ENCODE results near the gene ATXN1.

Gene ATXN1

DNA sequence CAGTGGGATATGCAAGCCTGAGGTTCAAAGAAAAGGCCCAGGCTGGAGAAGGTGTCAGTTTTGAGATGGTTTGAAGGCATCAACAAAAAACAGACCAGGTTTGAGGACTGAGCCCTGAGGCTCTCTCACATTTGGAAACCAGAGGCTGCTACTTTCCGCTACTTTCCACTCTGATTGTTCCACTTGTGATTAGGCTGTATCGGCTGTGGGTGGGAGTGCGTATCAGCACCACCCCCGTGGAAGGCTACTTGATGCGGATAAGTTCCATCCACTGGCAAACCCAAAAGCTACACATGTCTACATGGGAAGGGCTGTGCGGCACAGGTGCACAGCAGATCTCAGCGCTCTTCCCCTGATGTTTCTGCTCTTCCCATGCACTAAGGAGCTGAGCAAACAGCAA, 324.2 kb downstream of the ATXN1 start:
- Histone ChIP-seq H4K20me1 (ENCODE audit: control insufficient read depth, insufficient read depth, low read depth, low read length) (no peaks in the 10 kb centered on the region), H3F3A (ENCODE audit: control insufficient read depth, insufficient read depth) (peaks cover 15% of the 10 kb centered on the region), H3K27me3 (ENCODE audit: control insufficient read depth, low read length) (no peaks in the 10 kb centered on the region), H3K36me3 (ENCODE audit: control insufficient read depth, low read length) (0 out of 2 replicates have a peak, but pooled peaks cover 3% of the 10 kb centered on the region), H3K4me1 (ENCODE audit: control insufficient read depth, low read length) (peaks cover 84% of the 10 kb centered on the region), H3K79me2 (ENCODE audit: control insufficient read depth, low read length) (no peaks in the 10 kb centered on the region), H3K9me3 (ENCODE audit: control insufficient read depth, insufficient read depth, low read length) (no peaks in the 10 kb centered on the region), H3K27ac (ENCODE audit: low read depth, low read length) (no peak overlapping the region), H3K4me3 (ENCODE audit: low read length) (no peak overlapping the region), H3K4me2 (ENCODE audit: low read length) (no peak overlapping the region), H3K9me2 (replicated peaks; ENCODE audit: control insufficient read depth, low read length) (no peaks in the 10 kb centered on the region)
- TF ChIP-seq CTCF (IDR thresholded peaks at IDR 0.05; ENCODE audit: low read depth, low read length, poor library complexity, severe bottlenecking) (no peak), EZH2phosphoT487 (IDR thresholded peaks at IDR 0.05; ENCODE audit: borderline replicate concordance, low read length) (no peak)

DNA sequence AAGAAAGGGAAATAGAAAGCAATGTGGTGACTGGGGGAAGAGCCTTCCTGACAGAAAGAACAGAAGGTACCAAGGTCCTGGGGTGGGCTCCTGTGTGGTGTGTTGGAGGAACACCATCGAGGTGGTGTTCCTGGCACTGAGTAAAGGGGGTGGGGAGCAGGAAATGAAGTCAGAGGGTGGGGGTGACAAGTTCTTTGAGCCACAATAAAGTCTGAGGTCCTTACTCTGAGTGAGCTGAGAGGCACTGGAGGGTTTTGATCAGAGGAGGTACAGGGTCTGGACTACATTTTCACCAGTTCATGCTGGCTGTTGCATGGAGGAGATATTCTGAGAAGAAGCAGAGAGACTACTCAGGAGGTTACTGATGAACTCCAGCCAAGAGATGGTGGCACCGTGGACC, 324.7 kb downstream of the ATXN1 start:
- H3K79me2 ChIP-seq (ENCODE audit: control insufficient read depth, low read length): no peaks in the 10 kb centered on the region
- no peaks in the 10 kb centered on the region for H4K20me1 ChIP-seq (ENCODE audit: control insufficient read depth, insufficient read depth, low read depth, low read length)
- H3K27ac ChIP-seq (ENCODE audit: low read depth, low read length): no peak overlapping the region
- no peaks in the 10 kb centered on the region for H3K9me2 ChIP-seq (replicated peaks; ENCODE audit: control insufficient read depth, low read length)
- no peaks in the 10 kb centered on the region for H3K27me3 ChIP-seq (ENCODE audit: control insufficient read depth, low read length)
- 0 out of 2 replicates have a peak, but pooled peaks cover 3% of the 10 kb centered on the region for H3K36me3 ChIP-seq (ENCODE audit: control insufficient read depth, low read length)
- H3F3A ChIP-seq (ENCODE audit: control insufficient read depth, insufficient read depth): peaks cover 18% of the 10 kb centered on the region
- peaks cover 90% of the 10 kb centered on the region for H3K4me1 ChIP-seq (ENCODE audit: control insufficient read depth, low read length)
- peak overlapping the region; percentile 20; the same call in 1 of the 2 replicates for H3K4me2 ChIP-seq (ENCODE audit: low read length)
- H3K9me3 ChIP-seq (ENCODE audit: control insufficient read depth, insufficient read depth, low read length): no peaks in the 10 kb centered on the region
- no peak for TF ChIP-seq CTCF (IDR thresholded peaks at IDR 0.05; ENCODE audit: low read depth, low read length, poor library complexity, severe bottlenecking)
- no peak for TF ChIP-seq EZH2phosphoT487 (IDR thresholded peaks at IDR 0.05; ENCODE audit: borderline replicate concordance, low read length)
- H3K4me3 ChIP-seq (ENCODE audit: low read length): no peak overlapping the region

DNA sequence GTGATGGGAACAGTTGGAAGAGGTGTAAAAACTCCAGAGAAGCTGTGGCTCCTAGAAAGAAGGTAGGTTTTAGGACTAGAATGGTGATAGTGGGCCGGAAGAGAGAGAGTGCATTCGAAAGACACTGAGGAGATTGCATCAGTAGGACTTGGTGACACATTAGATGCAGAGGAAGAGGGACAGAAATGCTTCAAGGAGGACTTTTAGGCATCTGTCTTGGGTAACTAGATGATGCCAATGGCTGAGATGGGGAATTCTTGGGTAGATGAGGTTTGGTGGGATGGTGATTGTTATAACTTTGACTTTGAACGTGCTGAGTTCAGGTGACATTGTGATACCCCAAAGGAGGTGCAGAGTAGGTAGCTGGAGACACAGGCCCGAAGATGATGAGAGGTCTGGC, 326.4 kb downstream of the ATXN1 start:
- Histone ChIP-seq H3K4me3 (ENCODE audit: low read length) (no peak overlapping the region), H3K36me3 (ENCODE audit: control insufficient read depth, low read length) (0 out of 2 replicates have a peak, but pooled peaks cover 3% of the 10 kb centered on the region), H3F3A (ENCODE audit: control insufficient read depth, insufficient read depth) (peaks cover 18% of the 10 kb centered on the region), H3K4me2 (ENCODE audit: low read length) (0 out of 2 replicates have a peak overlapping the region, but pooled peaks have one; percentile 5), H3K4me1 (ENCODE audit: control insufficient read depth, low read length) (peaks cover 98% of the 10 kb centered on the region), H3K79me2 (ENCODE audit: control insufficient read depth, low read length) (no peaks in the 10 kb centered on the region), H3K27ac (ENCODE audit: low read depth, low read length) (no peak overlapping the region; the same call in 1 of the 2 replicates), H4K20me1 (ENCODE audit: control insufficient read depth, insufficient read depth, low read depth, low read length) (no peaks in the 10 kb centered on the region), H3K27me3 (ENCODE audit: control insufficient read depth, low read length) (no peaks in the 10 kb centered on the region), H3K9me3 (ENCODE audit: control insufficient read depth, insufficient read depth, low read length) (no peaks in the 10 kb centered on the region), H3K9me2 (replicated peaks; ENCODE audit: control insufficient read depth, low read length) (no peaks in the 10 kb centered on the region)
- TF ChIP-seq EZH2phosphoT487 (IDR thresholded peaks at IDR 0.05; ENCODE audit: borderline replicate concordance, low read length) (no peak), CTCF (IDR thresholded peaks at IDR 0.05; ENCODE audit: low read depth, low read length, poor library complexity, severe bottlenecking) (no peak)
